NCI-H2171 treated with DMSO at 0.1 percent for 48 hours (cell line): ENCODE data around the gene PLPPR3.
A peak's percentile ranks its signal among the peaks of the same experiment; 100 is the strongest.

ENCODE experiments used
- DNase-seq: peaks from one replicate; lab custom pipeline; 2025; lab: John Stamatoyannopoulos, UW

PLPPR3 gene

DNA sequence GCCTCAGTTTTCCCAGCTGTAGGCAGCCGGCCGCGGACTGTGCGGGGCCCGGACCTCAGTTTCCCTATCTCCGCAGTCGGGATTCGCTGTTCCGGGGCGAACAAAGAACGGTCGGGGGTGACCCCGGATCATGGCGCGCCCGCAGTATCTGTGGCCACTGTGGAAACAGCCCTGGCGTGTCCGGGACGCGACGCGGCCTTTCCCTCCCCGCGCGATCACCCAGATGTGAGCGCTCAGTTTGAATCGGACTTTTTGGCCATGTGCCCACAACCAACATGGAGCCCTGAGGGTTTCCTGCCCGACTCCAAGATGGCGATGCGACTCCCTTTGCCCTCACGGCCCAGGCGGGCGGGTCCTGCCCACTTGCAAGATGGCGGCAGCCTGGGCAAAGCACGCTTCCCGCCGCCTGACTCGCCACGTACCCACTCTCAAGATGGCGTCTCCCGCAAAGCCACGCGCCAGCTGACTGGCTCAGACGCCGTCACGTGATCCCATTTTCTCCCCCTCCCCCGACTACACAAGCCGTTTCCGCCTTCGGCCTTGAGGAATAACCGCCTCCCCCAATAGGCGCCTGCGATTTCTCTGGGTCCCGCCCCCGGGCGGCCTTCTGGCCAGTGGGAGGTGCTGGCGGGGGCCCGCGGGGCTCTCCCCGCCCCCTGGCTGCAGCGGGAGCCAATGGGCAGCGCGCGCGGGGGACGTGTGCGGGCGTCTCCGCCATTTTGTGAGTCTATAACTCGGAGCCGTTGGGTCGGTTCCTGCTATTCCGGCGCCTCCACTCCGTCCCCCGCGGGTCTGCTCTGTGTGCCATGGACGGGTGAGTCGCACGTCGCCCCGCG, 24.8 kb downstream of the PLPPR3 start, which contains the start of gene PTBP1:
Gene PTBP1, plus strand, starts transcription at position 761 of the 836 bp plus-strand sequence. Its CDS starts 46 bp downstream, at position 807.
- DNase-seq, result peak; percentile 100

DNA sequence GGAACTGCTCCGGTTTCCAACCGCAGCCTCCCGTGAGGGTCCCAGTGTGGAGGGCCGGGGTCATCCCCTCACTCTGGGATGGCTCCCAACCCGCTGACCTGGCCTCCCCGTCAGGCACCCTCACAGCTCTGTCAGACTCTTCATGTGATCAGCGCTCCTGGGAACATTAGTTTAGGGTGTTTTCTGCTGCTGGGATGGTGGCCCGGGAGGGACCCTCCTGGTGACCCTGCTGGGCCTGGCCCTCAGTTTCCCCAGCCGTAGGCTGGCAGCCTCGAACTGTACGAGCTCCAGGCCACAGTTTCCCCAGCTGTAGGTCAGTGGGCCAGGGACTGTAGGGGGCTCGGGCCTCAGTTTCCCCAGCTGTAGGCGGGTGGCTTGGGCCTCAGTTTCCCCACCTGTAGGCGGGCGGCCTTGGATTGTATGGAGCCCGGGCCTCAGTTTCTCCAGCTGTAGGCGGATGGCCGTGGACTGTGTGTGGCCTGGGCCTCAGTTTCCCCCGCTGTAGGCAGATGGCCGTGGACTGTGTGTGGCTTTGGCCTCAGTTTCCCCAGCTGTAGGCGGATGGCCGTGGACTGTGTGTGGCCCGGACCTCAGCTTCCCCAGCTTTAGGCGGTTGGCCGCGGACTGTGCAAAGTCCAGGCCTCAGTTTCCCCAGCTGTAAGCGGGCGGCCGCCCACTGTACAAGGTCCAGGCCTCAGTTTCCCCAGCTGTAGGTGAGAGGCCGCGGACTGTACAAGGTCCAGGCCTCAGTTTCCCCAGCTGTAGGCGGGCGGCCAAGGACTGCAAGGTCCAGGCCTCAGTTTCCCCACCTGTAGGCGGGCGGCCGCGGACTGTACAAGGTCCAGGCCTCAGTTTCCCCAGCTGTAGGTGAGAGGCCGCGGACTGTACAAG, 25.8 kb downstream of the PLPPR3 start:
- no peak for DNase-seq

DNA sequence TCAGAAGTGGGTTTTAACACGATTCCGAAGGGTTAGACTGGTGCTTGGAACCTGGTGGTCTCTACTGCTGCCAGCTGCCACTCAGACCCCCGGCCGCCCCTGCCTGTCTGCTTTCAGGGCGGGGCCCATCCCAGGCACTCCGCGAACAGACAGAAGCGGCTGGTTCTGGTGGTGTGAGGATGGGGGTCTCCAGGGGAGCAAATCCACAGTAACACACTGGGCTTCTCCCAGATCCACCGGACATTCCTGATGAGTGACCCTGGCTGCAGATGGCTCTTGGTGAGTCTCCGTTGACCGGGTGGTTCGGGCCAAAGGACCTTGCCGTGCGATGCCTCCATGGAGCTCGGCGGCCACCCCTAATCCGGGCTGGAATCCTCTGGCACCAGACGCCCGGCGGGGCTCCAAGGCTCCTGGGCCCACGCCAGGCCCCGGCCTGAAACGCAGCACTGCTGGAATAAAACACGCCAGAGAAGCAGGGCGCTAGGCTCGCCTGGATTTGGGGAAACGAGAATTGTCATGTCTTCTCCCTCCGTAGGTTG, 26.6 kb downstream of the PLPPR3 start:
- DNase-seq, result no peak

- no peak for DNase-seq
Measured at GRCh38 chr19:793806-794205, 27.9 kb downstream of the PLPPR3 start.

GRCh38 chr19:792306-792885, 29.4 kb downstream of the PLPPR3 start:
- no peak for DNase-seq

GRCh38 chr19:791567-792305, 30.0 kb downstream of the PLPPR3 start:
- DNase-seq, result no peak

DNA sequence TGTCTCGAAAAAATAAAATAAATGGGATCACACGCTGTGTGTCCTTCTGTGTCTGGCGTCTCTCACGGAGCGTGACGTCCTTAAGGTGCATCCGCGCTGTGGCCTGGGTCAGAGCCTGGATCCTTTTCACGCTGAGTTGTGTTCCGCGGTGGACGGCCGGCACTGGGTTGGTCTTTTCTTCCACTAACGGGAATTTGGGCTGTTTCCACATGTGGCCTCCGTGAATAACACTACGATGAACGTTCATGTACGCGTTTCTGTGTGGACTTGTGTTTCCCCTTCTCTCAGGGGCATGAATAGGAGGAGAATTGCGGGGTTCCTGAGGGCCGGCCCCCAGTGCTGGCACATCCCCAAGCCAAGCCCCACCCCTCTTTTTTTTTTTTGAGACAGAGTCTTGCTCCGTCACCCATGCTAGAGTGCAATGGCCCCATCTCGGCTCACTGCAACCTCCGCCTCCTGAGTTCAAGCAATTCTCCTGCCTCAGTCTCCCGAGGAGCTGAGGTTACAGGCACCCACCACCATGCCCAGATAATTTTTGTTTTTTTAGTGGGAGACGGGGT, 30.7 kb downstream of the PLPPR3 start:
- DNase-seq, result no peak

DNA sequence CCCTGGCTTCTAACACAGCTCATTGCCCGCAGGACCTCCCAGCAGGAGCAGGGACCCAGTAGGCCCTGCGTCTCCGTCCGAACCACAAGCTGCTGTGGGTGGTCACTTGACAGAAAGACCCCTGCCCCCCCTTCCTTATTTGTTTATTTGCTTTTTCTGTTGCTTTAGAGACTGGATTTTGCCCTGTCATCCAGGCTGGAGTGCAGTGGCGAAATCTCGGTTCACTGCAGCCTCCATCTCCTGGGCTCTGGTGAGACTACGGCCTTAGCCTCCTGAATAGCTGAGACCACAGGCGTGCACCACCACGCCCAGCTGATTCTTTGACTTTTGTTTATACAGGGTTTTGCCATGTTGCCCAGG, 32.1 kb downstream of the PLPPR3 start:
- DNase-seq, result no peak

- peak; percentile 49 for DNase-seq
Measured at GRCh38 chr19:788983-789700, 32.6 kb downstream of the PLPPR3 start.

DNA sequence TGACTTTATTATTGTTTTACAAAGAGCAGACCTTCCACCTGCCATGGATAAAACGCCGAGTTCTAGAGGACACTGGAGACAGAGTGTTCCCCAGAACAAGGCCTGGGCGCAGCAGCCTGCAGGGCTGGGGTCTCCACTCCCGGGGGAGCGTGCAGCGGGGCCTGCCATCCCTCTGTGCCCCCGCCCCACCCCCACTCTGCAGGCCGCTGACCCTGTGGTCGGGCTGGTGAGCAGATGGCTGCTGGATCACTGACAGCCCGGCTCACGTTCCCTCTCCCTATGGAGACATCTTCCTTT, 33.1 kb downstream of the PLPPR3 start:
- no peak for DNase-seq

DNA sequence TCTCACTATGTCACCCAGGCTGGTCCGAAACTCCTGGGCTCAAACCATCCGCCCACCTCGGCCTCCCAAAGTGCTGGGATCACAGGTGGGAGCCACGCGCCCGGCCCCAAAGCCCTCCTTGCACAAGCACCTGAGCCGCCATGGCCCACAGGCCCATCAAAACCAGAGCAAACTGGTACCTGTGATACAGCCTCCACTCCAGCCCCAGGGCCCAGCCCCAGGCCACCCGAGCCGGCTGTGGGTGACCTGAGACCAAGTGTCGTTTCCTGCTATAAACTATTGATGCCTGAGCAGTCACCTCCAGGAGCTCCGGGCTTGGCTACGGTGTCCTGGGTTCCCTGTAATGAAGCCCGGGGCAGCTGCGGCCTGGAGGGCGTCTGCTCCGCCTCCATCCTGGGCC, 34.2 kb downstream of the PLPPR3 start:
- no peak for DNase-seq

GRCh38 chr19:784541-784940, 37.2 kb downstream of the PLPPR3 start:
- no peak for DNase-seq

DNA sequence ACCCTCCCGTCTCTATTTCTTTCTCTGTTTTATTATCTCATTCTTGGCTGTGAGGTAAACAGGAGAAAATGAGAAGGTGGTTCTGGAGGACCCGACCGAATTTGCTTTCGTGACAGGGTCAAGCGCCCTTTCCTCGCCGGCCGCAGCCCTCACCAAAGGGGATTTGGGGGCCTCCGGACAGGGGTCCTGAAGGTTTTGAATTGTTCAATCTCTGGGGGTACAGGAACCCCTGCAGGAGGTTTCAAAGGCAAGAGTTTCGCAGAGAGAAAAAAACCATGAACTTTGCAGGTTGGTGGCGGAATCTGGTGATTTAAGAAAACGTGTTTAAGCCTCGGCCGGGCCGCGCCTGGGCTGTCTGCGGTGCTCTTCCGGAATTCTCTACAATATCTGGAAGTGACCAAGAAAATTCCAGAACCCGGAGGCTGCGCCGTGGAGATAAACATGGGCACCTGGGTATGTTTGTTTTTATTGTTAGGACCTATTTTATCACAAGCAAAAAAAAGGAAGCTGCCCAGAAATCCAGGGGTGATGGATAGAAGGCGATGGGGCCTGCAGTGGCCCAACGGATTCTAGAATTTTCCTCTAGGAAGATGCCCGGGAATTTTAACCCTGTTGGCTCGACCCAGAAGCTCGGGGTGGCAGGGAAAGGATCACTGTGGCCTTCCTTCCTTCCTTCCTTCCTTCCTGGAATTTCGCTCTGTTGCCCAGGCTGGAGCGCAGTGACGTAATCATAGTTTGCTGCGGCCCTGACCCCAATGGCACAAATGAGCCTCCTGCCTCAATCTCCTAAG, 38.7 kb downstream of the PLPPR3 start:
- DNase-seq, result no peak

GRCh38 chr19:782185-782877, 39.4 kb downstream of the PLPPR3 start:
- DNase-seq, result no peak

GRCh38 chr19:781800-782184, 40.0 kb downstream of the PLPPR3 start:
- no peak for DNase-seq

DNA sequence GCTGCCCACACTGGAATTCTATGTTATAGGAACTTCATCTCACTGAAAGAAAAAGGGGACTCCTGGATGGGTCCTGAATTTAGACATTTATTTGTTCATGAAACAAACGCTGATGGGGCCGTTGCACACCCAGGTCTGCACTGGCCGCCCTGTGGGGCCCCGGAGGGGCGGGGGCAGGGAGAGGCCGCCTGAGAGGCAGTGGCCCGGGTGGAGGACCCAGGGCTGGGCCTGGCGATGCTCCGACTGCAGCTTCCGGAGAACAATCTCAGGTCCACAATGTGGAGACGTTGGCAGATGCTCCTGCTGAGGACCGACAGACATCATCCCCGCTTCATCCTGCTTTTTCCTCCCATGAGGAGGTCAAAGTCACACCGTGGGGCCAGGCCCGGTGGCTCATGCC, 40.8 kb downstream of the PLPPR3 start:
- DNase-seq, result no peak

DNA sequence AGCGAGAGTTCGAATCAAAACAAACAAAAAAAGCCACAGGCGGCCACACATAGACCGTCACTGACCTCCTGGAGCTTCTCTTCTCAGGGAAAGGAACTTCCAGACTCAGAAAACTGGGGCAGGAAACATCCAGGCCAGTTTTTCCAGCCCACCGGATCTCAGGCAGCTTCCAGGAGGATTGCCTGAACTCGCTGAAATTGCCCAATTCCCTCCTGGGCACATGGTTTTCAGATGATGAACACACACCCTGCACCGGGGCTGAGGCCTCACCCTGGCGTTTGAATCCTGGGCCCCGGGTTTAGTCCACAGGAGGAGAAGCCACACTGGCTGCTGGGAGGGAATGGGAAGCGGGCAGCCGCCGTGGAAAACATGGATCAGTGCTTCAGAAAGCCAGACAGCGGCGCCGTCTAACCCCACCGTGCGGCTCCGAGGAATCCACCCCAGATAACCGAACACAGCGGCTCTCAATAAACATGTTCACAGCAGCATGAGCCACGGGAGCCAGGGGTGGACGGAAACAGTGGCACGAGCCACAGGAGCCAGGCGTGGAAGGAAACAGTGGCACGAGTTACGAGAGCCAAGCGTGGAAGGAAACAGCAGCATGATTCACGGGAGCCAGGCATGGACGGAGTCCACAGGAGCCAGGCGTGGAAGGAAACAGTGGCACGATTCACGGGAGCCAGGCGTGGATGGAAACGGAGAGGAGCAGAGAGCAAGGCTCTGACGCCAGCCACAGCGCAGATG, 42.7 kb downstream of the PLPPR3 start:
- DNase-seq, result peak; percentile 25

DNA sequence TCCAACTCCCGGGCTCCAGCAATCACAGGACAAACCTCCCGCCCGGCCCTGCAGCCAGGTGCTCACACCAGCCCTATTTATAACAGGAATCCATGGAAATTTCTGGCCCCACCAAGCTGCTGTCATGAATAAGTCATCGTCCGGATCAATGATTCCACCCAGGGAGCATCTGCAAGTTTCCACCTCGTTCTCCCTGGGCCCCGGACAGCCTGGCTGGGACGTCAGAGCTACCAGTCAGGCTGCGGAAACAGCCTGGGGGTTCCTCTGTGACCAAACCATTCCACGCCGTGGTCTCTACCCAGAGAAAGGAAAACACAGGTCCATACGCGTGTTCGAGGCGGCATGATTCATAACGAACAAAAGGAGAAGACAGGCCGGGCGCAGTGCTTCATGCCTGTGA, 45.2 kb downstream of the PLPPR3 start:
- DNase-seq, result no peak
